Left forelimb (tissue), 1 donor: ENCODE results near the gene C9orf85.

Experiments
- DNase-seq: peaks from one replicate; pipeline ENCODE4 v3.0.0-alpha.2; 2018; ENCODE audit warnings: low spot score

Gene C9orf85

DNA sequence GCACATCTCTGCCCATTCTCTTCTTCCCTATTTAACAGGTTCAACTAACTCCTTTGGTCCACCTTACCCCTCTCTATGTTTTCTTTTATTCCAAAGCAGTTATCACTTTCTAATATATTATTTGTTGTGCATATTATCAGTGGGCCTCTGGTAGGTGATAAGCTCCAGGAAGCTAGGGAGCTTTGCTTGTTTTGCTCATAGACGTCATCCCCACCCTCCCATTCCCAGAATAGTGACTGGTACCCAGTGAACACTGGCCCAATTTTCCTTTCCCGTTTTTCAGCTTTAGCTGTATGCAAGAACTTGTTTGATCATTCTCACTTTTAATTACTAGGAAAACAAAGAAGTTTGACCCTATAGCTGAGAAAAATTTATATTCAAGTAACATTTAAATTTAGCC, 7.4 kb upstream of the C9orf85 start:
- no peak for DNase-seq

DNA sequence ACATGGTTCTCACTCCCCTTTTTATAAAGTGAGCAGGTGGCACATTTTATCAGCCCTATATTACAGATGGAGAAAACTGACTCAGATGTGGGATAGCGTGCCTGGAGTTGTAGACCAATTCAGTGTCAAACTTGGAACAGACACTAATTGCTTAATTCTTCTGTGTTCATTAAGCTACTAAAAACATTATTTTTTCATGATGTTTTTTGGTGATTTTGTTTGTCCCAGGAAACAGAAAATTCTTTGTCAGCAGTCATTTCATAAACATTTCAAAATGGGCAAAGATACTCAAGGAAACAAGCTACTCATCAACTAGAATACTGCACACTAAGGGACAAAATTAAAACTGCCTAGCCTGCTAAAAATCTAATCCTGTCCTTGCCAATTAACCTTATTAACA, 2.6 kb upstream of the C9orf85 start:
- DNase-seq = no peak

DNA sequence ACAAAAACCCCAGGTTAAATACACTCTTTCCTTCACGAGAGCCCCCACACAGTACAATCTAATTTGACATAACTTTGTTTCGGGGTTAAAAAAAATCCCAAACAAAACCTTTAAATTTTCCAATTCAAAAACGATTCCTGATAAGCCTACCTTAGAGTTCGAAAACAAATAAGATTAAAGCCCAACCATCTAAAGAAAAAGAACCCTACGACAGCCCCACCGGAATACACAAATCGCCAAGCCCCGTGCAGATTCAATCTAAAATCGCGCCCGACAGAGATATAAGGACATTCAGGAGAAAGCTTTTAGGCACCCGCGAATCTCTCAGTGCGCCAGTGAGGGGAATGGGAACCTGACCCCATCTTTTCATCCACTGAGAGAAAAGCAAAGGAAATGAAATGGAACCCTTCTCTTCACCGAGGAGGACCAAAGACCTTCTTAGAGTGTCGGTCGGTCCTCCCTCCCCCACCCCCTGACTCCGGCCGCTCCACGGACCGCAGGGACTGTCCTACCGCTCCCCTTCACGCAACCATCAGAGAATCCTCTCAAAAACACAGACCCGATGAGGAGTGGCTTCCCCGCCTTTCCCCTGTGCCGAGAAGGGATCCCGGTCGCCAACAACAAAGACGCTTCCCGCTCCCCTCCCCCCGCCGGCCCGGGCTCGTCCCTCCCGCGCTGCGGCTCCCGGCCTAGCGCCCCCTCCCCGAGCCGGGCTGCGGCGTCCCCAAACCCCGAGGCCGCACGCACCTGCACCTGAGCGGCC, 1.4 kb upstream of the C9orf85 start:
- peak; percentile 80 for DNase-seq

DNA sequence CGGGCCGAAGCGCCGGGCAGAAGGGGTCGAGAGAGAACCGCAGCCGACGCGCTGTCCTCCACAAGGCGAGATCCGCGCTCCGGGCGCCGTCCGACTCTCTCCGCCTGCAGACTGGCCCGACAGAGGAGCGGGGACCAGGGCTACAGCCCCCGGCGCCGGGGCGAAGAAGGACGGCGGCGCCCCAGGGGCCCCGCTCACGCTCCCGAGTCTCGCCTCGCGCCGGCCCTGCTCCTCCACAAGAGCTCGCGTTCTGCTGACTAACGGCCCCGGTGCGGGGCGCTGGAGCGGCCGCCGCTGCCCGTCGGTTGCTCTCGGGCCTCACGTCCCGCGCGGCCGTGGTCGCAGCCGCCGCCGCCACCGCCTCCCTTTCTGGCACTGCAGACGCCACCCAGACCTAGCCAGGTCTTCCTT, 784 bp upstream of the C9orf85 start:
- no peak for DNase-seq

DNA sequence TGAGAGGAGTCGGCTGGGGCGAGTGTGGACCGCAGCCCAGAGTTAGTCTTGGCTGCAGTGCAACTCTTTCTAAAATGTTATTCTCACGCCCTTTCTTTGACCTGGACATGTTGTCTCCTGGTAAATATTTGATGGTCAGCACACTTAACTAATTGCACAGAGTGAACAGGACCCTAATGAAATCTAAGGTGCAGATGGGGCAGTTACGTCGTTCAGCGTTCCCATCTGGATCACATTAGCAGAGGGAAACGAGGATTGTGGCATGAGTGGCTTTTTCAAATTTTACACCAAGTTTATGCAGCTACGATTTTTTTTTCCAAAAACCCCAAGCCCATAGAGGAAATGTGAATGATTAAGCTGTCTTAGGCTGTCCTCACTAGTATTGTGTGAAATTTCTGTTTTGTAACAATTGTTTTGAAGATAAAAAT, 483 bp downstream of the C9orf85 start:
- DNase-seq = no peak

DNA sequence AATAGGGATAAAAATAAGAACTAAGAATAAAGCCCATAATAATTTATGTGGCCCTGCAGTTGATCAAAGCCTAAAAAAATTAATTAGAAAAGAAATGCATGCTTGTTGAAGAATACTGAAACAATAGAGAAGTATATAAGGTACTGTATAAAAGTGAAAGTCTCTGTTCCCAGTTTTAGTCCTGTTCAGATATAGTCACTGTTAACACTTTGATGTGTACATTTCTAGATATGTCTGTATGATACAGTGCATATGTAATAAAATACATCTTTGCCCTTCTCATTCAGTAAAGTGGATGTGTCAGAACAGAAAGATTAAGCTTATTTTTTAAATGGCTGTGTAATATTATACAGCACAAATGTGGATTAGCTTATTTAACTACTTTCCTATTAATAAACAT, 4.1 kb downstream of the C9orf85 start:
- DNase-seq = no peak

DNA sequence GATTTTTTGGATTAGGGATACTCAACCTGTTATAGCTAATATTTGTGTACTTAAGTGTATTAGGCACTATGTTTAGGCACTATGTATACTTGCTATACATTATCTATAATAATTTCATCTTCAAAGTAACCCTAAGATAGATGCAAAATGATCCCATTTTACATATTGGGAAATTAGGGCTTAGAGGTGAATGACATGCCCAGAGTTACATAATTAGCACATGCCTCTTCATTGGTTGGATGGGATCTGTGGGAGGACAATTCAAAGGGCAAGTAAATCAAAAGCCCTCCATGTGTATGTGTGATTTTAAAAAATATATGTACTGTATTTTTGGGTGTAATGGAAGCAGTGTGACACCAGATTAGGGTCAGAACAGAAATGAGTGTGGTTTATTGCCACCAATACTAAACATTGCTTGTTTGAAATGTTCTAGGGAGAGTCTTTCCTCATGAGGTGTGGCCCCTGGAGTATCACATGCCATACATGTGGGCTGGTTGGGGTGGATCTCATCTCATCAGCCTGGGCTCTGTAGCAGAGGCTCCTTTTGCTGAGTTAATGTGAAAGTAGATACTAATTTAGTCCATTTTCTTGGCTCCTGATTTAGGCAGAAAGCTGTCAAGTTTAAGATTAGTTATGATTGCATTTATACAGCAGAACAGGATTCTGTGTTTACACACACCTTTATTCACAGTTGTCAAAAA, 5.5 kb downstream of the C9orf85 start:
- no peak for DNase-seq

DNA sequence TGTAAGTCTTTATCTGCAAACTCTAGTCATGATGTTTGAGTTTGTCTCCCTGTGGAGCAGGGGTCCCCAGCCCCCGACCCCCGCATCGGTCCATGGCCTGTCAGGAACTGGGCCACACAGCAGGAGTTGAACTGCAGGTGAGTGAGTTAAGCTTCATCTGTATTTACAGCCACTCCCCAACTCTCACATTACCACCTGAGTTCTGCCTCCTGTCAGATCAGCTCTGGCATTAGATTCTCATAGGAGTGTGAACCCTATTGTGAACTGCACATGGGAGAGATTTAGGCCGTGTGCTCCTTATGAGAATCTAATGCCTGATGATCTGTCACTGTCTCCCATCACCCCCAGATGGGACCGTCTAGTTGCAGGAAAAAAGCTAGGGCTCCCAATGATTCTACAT, 7.0 kb downstream of the C9orf85 start:
- DNase-seq = no peak

DNA sequence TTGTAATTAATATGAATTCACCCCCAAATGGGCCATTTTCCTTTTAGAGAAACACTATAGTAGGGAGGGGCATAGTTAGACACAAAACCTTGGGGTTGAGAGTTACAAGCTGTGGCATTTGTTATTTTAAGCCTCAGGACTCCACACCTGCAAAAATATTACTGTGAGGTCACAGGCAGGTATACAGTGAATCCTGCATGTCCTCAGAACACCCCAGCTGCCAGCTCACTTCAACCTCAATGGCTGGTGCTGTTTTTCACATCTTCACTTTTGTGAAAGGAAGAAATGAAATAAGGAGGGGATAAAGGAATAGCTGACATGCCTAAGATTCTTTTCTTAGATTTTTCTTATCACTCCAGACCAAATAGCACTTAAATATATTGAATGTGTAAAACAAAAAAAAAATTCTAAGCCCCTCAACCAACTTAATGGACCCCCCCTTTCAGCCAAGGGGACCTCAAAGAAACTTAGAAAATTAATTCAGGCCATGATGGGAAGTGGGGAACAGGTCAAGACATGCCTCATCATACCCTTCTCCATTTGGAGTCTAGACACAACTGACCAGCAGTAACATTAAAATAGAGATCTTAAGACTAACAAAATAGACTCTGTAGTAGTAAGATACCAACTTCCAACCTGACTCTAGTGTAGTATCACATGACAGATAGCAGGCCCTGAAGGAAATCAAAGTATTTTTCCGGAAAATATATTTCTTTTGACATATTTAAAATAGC, 9.2 kb downstream of the C9orf85 start:
- no peak for DNase-seq

DNA sequence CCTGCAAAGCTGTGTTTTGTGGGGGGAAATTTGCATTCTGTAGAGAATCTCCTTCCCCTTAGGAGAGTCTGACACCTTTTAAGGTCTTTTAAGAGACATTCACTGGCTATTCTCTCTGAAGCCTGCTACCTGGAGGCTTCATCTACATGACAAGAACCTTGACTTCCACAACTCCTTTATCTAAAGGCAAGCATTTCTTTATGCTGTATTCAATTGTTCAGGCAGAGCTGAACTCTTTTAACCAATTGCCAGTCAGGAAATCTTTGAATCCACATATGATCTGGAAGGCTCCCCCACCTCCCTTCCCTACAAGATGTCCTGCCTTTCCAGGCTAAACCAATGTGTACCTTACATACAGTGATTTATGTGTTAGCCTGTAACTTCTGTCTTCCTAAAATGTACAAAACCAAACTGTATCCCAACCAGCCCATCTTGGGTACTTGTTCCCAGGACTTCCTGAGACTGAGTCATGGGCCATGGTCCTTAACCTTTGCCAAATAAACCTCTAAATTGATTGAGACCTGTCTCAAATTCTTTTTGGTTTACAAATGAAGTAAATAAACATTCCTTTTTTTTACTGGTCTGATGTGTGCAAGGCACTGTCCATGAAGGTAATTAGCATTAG, 9.9 kb downstream of the C9orf85 start:
- no peak for DNase-seq

DNA sequence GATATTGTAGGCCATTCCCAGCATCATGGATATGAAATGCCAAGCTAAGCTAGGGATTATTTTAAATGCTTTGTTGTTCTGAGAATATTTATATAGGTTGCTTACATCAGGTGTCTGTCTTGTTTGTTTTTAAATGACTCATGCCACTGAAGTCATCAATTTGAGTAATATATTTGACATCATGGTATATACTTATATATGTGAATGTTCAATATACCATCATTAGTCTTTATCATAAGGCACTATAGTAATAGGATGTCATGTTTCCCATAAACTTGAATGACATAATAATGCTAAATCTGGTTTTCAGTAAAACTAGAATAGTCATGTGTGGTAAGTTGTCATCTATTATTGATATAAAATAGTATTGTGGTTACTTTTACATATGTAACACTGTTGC, 13.1 kb downstream of the C9orf85 start:
- no peak for DNase-seq

DNA sequence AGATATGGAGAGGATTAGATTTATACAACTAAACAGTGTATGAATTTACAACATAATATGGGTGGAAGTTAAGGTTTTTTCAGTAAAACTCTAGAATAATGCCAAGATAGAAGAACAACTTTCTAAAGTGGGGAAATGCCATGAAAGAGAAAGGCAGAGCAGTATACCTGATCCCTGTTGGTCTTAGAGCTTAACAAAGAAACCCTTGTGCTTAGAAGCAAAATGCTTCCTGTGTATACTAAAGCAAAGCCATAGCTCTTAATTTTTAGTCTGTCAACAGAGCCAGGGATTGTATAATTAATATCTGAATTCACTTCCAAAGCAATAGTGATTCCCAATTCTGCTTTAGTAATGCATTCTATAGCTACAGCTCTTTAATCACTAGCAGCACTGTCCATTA, 14.4 kb downstream of the C9orf85 start:
- DNase-seq = no peak

DNA sequence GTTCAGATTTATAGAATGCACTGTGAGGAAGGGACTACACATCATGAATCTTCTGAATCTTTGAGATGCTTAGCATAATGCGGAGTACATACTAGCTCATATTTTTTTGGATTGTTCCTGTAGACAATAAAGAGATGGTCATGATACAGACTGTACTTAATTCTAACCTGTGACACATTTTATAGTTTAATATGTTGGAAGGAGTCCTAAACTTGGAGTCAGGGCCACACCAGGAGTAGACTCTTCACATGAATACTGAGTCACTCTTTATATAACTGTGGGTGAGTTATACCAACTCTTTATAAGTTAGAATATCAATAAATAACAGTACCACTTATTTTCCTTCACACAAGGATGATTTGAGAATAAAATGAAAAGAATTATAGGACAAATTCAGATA, 16.9 kb downstream of the C9orf85 start:
- no peak for DNase-seq

DNA sequence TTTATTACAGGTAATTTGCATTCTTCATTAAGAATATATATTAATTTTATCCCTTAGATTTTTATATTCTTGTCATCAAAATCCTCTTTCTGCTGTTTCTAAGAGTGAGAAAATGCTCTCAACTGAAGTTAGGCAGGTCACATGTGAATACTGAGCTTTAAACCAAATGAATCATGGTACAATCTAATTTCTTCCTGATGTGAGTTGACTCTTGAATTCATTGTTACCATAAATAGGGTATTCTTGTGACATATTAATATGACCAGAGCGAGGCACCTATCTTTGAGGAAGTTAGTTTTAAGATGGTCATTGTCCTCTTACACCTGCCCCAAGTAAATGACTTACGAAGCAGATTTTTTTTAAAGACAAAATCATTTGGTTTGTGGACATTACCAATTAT, 17.4 kb downstream of the C9orf85 start:
- no peak for DNase-seq

DNA sequence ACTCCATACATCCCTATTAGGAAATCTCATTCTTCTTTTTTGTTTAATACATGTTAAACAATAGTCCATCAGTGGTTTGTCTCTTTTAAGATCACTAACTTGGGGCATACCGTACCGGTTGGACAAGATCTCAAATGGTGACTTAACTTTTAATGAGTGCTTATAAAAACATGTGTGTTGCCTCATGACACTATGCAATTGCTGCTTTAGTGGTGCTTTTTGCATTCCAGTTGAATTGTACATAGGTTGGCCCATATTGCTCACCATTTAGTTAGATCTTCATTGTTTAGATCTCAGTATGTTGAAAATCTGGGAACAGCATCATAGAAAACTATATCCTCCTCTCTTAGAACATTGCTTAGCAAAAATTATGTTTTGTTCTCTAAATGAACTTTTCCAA, 17.8 kb downstream of the C9orf85 start:
- no peak for DNase-seq

DNA sequence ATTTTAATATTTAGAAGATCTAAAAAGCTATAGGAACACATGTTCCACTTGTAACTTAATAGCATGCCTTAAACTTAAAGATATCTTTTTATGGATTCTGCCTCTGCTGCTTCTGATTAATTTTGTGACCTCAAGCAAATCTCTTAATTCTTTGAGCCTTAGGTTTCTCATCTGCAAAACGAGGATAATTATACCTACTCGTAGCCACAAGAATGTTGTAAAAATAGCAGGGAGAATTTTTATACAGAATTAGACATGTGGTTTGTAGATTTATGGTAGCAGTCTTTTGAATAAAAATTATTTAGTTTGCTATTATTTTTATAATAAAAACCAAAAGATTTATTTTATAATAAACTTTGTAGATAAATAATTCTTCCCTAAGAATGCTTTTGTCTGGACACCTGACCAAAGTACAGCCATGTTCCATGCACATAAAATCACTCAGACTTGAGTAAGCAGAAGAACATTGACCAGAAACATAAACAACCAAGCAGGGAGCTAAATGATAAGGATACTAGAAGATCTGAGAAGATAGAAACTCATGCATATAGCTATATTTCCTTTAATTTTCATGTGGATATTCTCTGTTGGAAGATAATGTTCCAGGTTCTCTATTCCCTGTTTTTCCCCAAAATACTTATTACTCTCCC, 18.5 kb downstream of the C9orf85 start:
- DNase-seq = no peak

DNA sequence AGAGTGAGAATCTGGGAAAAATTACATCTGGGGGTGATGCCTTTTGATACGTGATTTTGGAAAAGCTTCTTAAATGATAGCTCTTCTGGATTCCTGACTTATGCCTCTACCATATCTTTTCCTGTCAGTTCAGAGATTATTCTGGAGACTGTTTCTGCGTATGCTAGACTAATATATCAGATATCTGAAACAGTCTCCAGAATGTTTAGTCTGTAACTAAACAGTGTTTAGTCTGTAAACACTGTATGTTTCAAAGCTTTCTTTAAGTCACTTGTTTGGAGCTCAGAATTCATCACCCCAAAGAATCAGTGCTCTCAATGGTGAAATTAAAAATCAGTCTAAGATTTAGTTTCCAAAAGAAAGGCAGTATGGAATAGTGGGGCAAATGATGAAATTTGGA, 19.7 kb downstream of the C9orf85 start:
- DNase-seq = no peak

DNA sequence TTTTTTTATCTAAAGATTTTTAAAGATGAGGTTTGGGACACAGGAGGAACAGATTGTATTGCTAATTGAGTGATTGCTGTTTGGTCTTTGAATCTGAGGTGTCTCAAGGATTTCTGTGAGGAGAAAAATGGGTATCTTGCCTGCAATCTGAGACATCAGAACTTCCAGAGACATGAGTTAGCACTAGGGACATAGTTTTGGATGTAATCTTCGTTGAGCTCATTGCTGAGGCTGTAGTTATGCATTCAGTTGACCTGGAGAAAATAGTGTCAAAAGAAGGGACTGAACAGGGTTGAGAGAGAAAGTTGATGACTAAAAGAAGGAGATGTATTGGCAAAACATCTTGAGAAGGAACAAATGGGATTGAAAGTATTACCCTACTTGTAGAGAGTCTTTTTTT, 24.6 kb downstream of the C9orf85 start:
- DNase-seq = no peak

DNA sequence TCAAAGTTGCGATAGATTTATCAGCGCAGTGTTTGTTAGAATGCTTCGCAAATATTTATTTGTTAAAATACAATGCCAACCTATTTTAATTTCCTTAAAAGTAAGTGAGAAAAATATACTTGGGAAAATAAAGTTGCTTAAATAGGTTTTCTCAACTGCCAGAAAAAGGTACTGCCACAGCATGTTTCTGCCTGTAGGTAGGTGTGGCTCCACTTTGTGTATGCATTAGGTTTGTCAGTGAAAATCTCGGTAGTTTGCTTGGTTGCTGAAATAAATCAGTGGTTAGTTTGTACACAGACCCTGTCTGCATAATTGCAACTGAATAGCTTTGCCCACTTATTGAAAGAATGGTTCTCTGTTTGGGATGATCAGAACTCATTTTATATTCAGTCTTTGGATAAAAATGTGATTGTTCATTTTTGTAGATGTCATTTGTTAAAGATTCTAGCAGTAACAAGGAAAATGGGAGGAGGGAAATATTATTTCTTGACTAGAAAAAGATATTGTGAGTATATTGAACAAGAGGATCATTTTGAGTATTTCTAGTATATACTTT, 25.7 kb downstream of the C9orf85 start:
- no peak for DNase-seq

DNA sequence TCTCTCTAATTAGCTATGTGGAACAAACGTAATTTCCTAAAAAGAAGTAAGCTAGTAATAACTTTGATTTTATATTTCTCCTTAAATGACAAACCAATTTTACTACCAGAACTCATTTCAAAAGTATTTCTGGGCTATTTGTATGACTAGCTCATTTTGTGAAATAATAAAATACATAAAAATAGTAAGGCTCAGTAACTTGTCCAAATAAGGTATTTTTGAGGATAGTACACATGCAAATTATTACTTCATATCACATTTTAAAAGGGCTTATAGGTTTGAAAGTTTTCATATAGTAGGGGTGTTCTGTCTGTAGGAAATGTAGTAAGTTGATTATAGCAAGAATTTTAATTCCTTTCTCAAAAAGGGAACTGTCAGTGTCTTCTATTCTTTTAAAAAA, 26.5 kb downstream of the C9orf85 start:
- no peak for DNase-seq

DNA sequence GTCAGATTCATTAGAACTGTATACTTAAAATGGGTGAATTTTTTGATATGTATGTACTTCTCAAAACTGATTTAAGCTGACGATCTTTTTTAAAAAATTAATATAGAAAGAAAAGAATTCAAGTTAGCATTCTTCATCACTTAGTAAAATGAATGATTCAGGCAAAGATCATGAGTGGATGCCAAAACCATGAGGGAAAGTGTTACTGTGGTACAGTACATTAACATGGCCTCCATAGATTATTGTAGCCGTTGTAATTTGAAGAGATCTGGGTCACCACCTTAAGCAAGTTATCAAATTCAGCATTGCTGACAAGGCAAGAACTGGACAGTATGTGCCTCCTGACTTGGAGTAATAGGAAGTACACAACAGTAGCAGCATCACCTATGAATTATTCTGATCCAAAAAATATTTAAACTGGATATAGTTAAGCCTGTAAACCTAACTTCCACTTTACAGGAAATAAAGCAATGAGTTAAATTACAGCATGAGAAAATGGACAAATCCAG, 29.7 kb downstream of the C9orf85 start:
- DNase-seq = no peak
